ENCODE data around the gene POLE3. TPM values are rescaled to one million over a fixed set of nuclear protein-coding genes. Genes with fewer than 3 reads are reported as not detected.

The POLE3 gene
- total and polyA plus RNA-seq, 3 donors from 2014 or later: 76.8 to 93.3 (median 87.3) TPM

- no peak overlapping the region for H3K27ac ChIP-seq
- intact Hi-C loops (cut with DNase I; ENCODE audit: low total_unique reads): no loop called here
- H3K4me1 ChIP-seq: no peaks in the 10 kb centered on the region
- no peaks in the 10 kb centered on the region for H3K27me3 ChIP-seq
- no peak for TF ChIP-seq POLR2A (IDR thresholded peaks at IDR 0.05)
- TF ChIP-seq CTCF (IDR thresholded peaks at IDR 0.05): no peak
- no peak for DNase-seq
- H3K4me3 ChIP-seq: no peak overlapping the region
- no peaks in the 10 kb centered on the region for H3K36me3 ChIP-seq (ENCODE audit: low read depth, missing control alignments)
- 96 to 100% methylated on average over 13 to 17 of the region's 17 CpGs for WGBS, 2 donors
- no peaks in the 10 kb centered on the region for H3K9me3 ChIP-seq
Observed at GRCh38 chr9:113390192-113390960, 20.1 kb downstream of the POLE3 start.

GRCh38 chr9:113389451-113389850 is 21.0 kb downstream of the POLE3 start:
- no peaks in the 10 kb centered on the region for H3K27me3 ChIP-seq
- intact Hi-C loops (cut with DNase I; ENCODE audit: low total_unique reads): no loop called here
- no peaks in the 10 kb centered on the region for H3K9me3 ChIP-seq
- H3K4me1 ChIP-seq: no peaks in the 10 kb centered on the region
- TF ChIP-seq POLR2A (IDR thresholded peaks at IDR 0.05): no peak
- TF ChIP-seq CTCF (IDR thresholded peaks at IDR 0.05): no peak
- H3K36me3 ChIP-seq (ENCODE audit: low read depth, missing control alignments): no peaks in the 10 kb centered on the region
- H3K27ac ChIP-seq: no peak overlapping the region
- H3K4me3 ChIP-seq: no peak overlapping the region
- DNase-seq: no peak
- WGBS, 2 donors: 95 to 96% methylated on average over 8 to 11 of the region's 11 CpGs

- Histone ChIP-seq H3K4me3 (no peak overlapping the region), H3K36me3 (ENCODE audit: low read depth, missing control alignments) (no peaks in the 10 kb centered on the region), H3K27ac (no peak overlapping the region), H3K9me3 (no peaks in the 10 kb centered on the region), H3K27me3 (no peaks in the 10 kb centered on the region), H3K4me1 (no peaks in the 10 kb centered on the region)
- DNase-seq: no peak
- 90 to 94% methylated on average over 12 to 13 of the region's 13 CpGs for WGBS, 2 donors
- TF ChIP-seq CTCF (IDR thresholded peaks at IDR 0.05): no peak
- TF ChIP-seq POLR2A (IDR thresholded peaks at IDR 0.05): no peak
- intact Hi-C loops (cut with DNase I; ENCODE audit: low total_unique reads): no loop called here
Observed at GRCh38 chr9:113388833-113389232, 21.6 kb downstream of the POLE3 start.

GRCh38 chr9:113387560-113388230 is 22.8 kb downstream of the POLE3 start:
- Histone ChIP-seq H3K36me3 (ENCODE audit: low read depth, missing control alignments) (no peaks in the 10 kb centered on the region), H3K27ac (no peak overlapping the region), H3K4me3 (no peak overlapping the region), H3K4me1 (no peaks in the 10 kb centered on the region), H3K9me3 (no peaks in the 10 kb centered on the region), H3K27me3 (no peaks in the 10 kb centered on the region)
- no peak for TF ChIP-seq CTCF (IDR thresholded peaks at IDR 0.05)
- TF ChIP-seq POLR2A (IDR thresholded peaks at IDR 0.05): no peak
- intact Hi-C loops (cut with DNase I; ENCODE audit: low total_unique reads): no loop called here
- no peak for DNase-seq
- WGBS, 2 donors: 81% methylated on average over 9 of the region's 9 CpGs

Measured in testis (tissue), 3 donors.